Naive thymus-derived CD4-positive, alpha-beta T cell (primary cell): ENCODE results near the gene SEH1L. TPM values are rescaled to one million over a fixed set of nuclear protein-coding genes. Genes with fewer than 3 reads are reported as not detected.
A peak's percentile ranks its signal among the peaks of the same experiment; 100 is the strongest.

Source experiments
- ATAC-seq: fragments of 150-1000 bp; cut with Tn5 transposase; 2 replicates; pipeline ENCODE4 v1.10.0; 2021; ENCODE audit warnings: mild to moderate bottlenecking, moderate library complexity
- CTCF ChIA-PET: fragments of 350-600 bp; sonication (Branson Sonifier 250); formaldehyde crosslinking; loops from one replicate; lab custom pipeline; 2021; ENCODE audit warnings: antibody characterized with exemption; lab: Charles Lee
- POLR2A ChIA-PET: fragments of 350-600 bp; sonication (Branson Sonifier 250); formaldehyde crosslinking; loops from one replicate; lab custom pipeline; 2021; ENCODE audit warnings: antibody characterized with exemption, inconsistent platforms; lab: Charles Lee
- DNase-seq, 9 donors: peaks; one replicate each; pipeline versions ENCODE4 v3.0.0 to v3.0.0-alpha.2; 2020 to 2022; ENCODE audit warnings: mixed read lengths in 1 of 9
- H3K27ac ChIP-seq: one replicate; pipeline ENCODE4 v1.7.0; 2013; ENCODE audit warnings: mild to moderate bottlenecking, low read depth, low read length, moderate library complexity
- H3K27me3 ChIP-seq, 2 donors: one replicate each; pipeline ENCODE4 v1.7.0; 2013; ENCODE audit warnings: low read length in 2 of 2, mild to moderate bottlenecking in 2 of 2, moderate library complexity in 2 of 2; ENCODE audit not compliant: control insufficient read depth in 2 of 2, insufficient read depth in 2 of 2
- H3K36me3 ChIP-seq, 3 experiments: 1 replicate in 2 of 3; 2 replicates in 1 of 3; pipeline ENCODE4 v1.7.0; 2013; ENCODE audit warnings: low read length in 3 of 3, mild to moderate bottlenecking in 3 of 3, moderate library complexity in 1 of 3; ENCODE audit not compliant: insufficient read depth in 3 of 3, control insufficient read depth in 2 of 3
- H3K4me1 ChIP-seq, 2 donors: one replicate each; pipeline ENCODE4 v1.7.0; 2013; ENCODE audit warnings: low read length in 2 of 2, mild to moderate bottlenecking in 2 of 2, moderate library complexity in 1 of 2; ENCODE audit not compliant: control insufficient read depth in 2 of 2, insufficient read depth in 2 of 2
- H3K4me3 ChIP-seq: 2 replicates; pipeline ENCODE4 v1.7.0; 2013; ENCODE audit warnings: mild to moderate bottlenecking, low read length
- H3K9me3 ChIP-seq, 3 experiments: 1 replicate in 2 of 3; 2 replicates in 1 of 3; pipeline ENCODE4 v1.7.0; 2013; ENCODE audit warnings: low read length in 3 of 3; ENCODE audit not compliant: control insufficient read depth in 2 of 3
- H3K27ac Mint-ChIP-seq, 9 donors: one replicate each; pipeline ENCODE4 v1.8.0; 2020 to 2022; ENCODE audit warnings: mixed read lengths in 9 of 9, mild to moderate bottlenecking in 8 of 9, moderate library complexity in 5 of 9, inconsistent platforms in 2 of 9
- H3K27me3 Mint-ChIP-seq, 5 donors: one replicate each; pipeline ENCODE4 v1.8.0; 2021 to 2022; ENCODE audit warnings: mixed read lengths in 5 of 5, mild to moderate bottlenecking in 1 of 5
- H3K36me3 Mint-ChIP-seq, 5 donors: one replicate each; pipeline ENCODE4 v1.8.0; 2020 to 2022; ENCODE audit warnings: mixed read lengths in 5 of 5, mild to moderate bottlenecking in 3 of 5, inconsistent platforms in 1 of 5
- H3K4me1 Mint-ChIP-seq, 7 donors: one replicate each; pipeline ENCODE4 v1.8.0; 2020 to 2022; ENCODE audit warnings: mixed read lengths in 7 of 7, mild to moderate bottlenecking in 3 of 7, inconsistent platforms in 1 of 7
- H3K4me3 Mint-ChIP-seq, 10 donors: one replicate each; pipeline ENCODE4 v1.8.0; 2020 to 2022; ENCODE audit warnings: mild to moderate bottlenecking in 10 of 10, mixed read lengths in 10 of 10, moderate library complexity in 6 of 10, inconsistent platforms in 2 of 10
- H3K9me3 Mint-ChIP-seq, 11 donors: one replicate each; pipeline ENCODE4 v1.8.0; 2020 to 2022; ENCODE audit warnings: mixed read lengths in 11 of 11, mild to moderate bottlenecking in 4 of 11, inconsistent platforms in 1 of 11, moderate library complexity in 1 of 11
- intact Hi-C, 2 donors: fragments of 100-400 bp; cut with micrococcal nuclease; formaldehyde crosslinking; loops; one replicate each; pipeline ENCODE4 v1.15.1; 2023
- polyA plus RNA-seq, 2 donors: library from polyadenylated mRNA; unstranded; fragments of 300-500 nt; fragmentation: Illumina TruSeq; gene quantifications; one replicate each; pipeline ENCODE4 v1.2.3, GENCODE V29; 2021
- total RNA-seq, 6 experiments: library from RNA in 5 of 6; stranded (reverse) in 5 of 6; gene quantifications; 1 replicate in 5 of 6; 2 replicates in 1 of 6; pipeline ENCODE4 v1.2.3 and lab custom pipeline; 2021 to 2026

The SEH1L gene
- total and polyA plus RNA-seq, 7 experiments from 2014 or later, result 28.4 to 54.2 (median 34.1) TPM

GRCh38 chr18:12948050-12948804 is 416 bp downstream of the SEH1L start:
- POLR2A ChIA-PET, result interaction anchor here (0.7 to 2.1 kb wide), 12 partner anchors 9 to 1040 kb away, joined by 3 to 16 read pairs (median 4); partner anchors contain the start of genes AFG3L2, CEP192, CEP76 and MPPE1
- Histone ChIP-seq H3K9me3 (no peaks in the 10 kb centered on the region), H3K36me3 (peaks cover 0 to 4% (median 0%) of the 10 kb centered on the region in 3 experiments), H3K27ac (peak overlapping the region; percentile 92), H3K4me3 (peak overlapping the region; percentile 78), H3K4me1 (peaks cover 13 to 15% of the 10 kb centered on the region in 2 donors), H3K27me3 (no peaks in the 10 kb centered on the region)
- CTCF ChIA-PET, result interaction anchor here (1.0 kb wide), 1 partner anchor 557 kb away, joined by 3 read pairs; no protein-coding TSS in a partner anchor
- H3K36me3 Mint-ChIP-seq, result peaks cover 0 to 27% (median 4%) of the 10 kb centered on the region in 5 donors
- ATAC-seq (peak; percentile 84), DNase-seq (peak; percentile 96 to 99 (median 98))
- intact Hi-C loops, result loop anchor here (1.0 to 5.0 kb wide), 5 partner anchors 44 to 778 kb away; partner anchors contain the start of genes CEP76 (in 1 of the 2), FAM210A (in 1 of the 2) and RNMT (in 1 of the 2)
- peaks cover 0 to 11% (median 0%) of the 10 kb centered on the region in 11 donors for H3K9me3 Mint-ChIP-seq
- no peaks in the 10 kb centered on the region for H3K27me3 Mint-ChIP-seq
- H3K4me1 Mint-ChIP-seq, result peaks cover 16 to 58% (median 47%) of the 10 kb centered on the region in 7 donors
- H3K4me3 Mint-ChIP-seq, result peak overlapping the region; percentile 89 to 97 (median 92)
- peak overlapping the region; percentile 93 to 99 (median 96) for H3K27ac Mint-ChIP-seq

- H3K27ac Mint-ChIP-seq, result no peak overlapping the region
- no peak overlapping the region for H3K27ac ChIP-seq
- H3K27me3 ChIP-seq, result no peaks in the 10 kb centered on the region
- peaks cover 0 to 23% (median 9%) of the 10 kb centered on the region in 3 experiments for H3K36me3 ChIP-seq
- H3K27me3 Mint-ChIP-seq, result no peaks in the 10 kb centered on the region
- no peak overlapping the region for H3K4me3 Mint-ChIP-seq
- intact Hi-C loops, result no loop called here
- H3K4me3 ChIP-seq, result no peak overlapping the region
- no peaks in the 10 kb centered on the region for H3K9me3 ChIP-seq
- DNase-seq, result no peak
- CTCF ChIA-PET, result no interaction called here
- POLR2A ChIA-PET, result interaction anchor here (1.0 kb wide), 1 partner anchor 10 kb away, joined by 3 read pairs; the partner anchor contains the start of gene SEH1L
- no peak for ATAC-seq
- H3K4me1 ChIP-seq, result no peaks in the 10 kb centered on the region
- H3K36me3 Mint-ChIP-seq, result peaks cover 4 to 40% (median 30%) of the 10 kb centered on the region in 5 donors
- H3K4me1 Mint-ChIP-seq, result peaks cover 12 to 25% (median 20%) of the 10 kb centered on the region in 7 donors
- H3K9me3 Mint-ChIP-seq, result no peaks in the 10 kb centered on the region
Observed at GRCh38 chr18:12958478-12958877, 10.7 kb downstream of the SEH1L start.

DNA sequence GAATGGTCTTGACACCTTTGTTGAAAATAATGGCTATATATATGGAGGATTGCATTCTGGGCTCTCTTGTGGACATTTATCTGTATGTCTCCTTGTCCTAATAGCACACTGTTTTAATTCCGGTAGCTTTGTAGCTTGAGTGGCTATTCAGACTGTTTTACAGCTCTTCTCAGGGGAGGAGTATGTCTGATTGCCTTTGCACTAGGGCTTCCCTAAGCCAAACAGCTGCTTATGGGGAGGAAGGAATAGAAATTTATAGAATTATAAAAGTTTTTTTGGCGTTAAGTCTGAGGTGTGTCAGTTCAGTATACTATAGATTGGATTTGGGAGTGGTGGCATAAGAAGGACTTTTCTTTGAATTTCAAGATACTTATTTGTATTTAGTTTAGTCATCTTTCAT is 12.6 kb downstream of the SEH1L start:
- no peaks in the 10 kb centered on the region for H3K4me1 ChIP-seq
- H3K27me3 ChIP-seq, result no peaks in the 10 kb centered on the region
- Mint-ChIP-seq H3K27me3 (no peaks in the 10 kb centered on the region), H3K4me1 (peaks cover 11 to 24% (median 16%) of the 10 kb centered on the region in 7 donors), H3K36me3 (peaks cover 4 to 46% (median 31%) of the 10 kb centered on the region in 5 donors), H3K27ac (no peak overlapping the region), H3K4me3 (no peak overlapping the region), H3K9me3 (no peaks in the 10 kb centered on the region)
- ChIA-PET CTCF (no interaction called here), POLR2A (no interaction called here)
- no peaks in the 10 kb centered on the region for H3K9me3 ChIP-seq
- H3K27ac ChIP-seq, result no peak overlapping the region
- intact Hi-C loops, result no loop called here
- no peak for DNase-seq
- ATAC-seq, result no peak
- H3K36me3 ChIP-seq, result peaks cover 0 to 23% (median 6%) of the 10 kb centered on the region in 3 experiments
- H3K4me3 ChIP-seq, result no peak overlapping the region

DNA sequence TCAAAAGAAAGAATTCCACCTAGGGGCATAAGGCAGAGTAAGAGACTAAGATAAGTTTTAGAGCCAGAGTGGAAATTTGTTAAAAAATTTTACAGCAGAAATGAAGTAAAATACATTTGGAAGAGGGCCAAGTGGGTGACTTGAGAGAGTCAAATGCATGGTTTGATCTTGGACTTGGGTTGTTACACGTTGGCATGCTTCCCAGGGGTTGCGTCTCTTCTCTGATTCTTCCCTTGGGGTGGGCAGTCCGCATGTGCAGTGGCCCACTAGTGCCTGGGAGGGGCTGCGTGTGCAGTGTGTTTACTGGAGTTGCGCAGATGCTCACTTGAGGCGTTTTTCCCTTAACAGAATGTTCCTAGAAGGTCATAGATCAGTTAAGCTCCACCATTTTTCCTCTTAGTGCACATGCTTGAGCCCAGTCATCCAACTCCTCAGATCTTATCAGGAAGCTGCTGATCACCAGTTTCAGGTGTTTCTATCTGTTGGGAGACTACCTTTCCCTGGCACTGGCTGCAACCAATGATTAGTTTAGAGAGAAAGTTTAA is 13.1 kb downstream of the SEH1L start:
- no peak overlapping the region for H3K27ac ChIP-seq
- H3K4me3 ChIP-seq, result no peak overlapping the region
- no peaks in the 10 kb centered on the region for H3K9me3 ChIP-seq
- Mint-ChIP-seq H3K27me3 (no peaks in the 10 kb centered on the region), H3K9me3 (no peaks in the 10 kb centered on the region), H3K36me3 (peaks cover 4 to 48% (median 33%) of the 10 kb centered on the region in 5 donors), H3K4me3 (no peak overlapping the region), H3K27ac (peak overlapping the region in 1 of 9 donors; percentile 60), H3K4me1 (peaks cover 11 to 24% (median 16%) of the 10 kb centered on the region in 7 donors)
- CTCF ChIA-PET, result no interaction called here
- no peaks in the 10 kb centered on the region for H3K4me1 ChIP-seq
- POLR2A ChIA-PET, result no interaction called here
- intact Hi-C loops, result no loop called here
- peaks cover 0 to 20% (median 6%) of the 10 kb centered on the region in 3 experiments for H3K36me3 ChIP-seq
- no peaks in the 10 kb centered on the region for H3K27me3 ChIP-seq
- no peak for ATAC-seq
- DNase-seq, result no peak

DNA sequence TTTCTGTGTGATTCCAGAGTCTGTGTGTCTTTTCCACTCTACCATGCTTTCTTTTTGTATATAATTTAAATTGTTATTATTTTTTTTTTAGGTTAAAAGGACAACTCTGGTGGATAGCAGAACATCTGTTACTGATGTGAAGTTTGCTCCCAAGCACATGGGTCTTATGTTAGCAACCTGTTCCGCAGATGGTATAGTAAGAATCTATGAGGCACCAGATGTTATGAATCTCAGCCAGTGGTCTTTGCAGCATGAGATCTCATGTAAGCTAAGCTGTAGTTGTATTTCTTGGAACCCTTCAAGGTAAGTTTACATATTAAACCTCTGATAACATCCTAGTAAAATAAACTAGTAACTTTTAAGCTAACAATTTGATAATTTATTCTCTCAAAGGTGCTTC is 15.3 kb downstream of the SEH1L start:
- no peak overlapping the region for H3K27ac Mint-ChIP-seq
- DNase-seq (no peak), ATAC-seq (no peak)
- no peak overlapping the region for H3K27ac ChIP-seq
- peaks cover 11 to 30% (median 18%) of the 10 kb centered on the region in 7 donors for H3K4me1 Mint-ChIP-seq
- ChIA-PET POLR2A (no interaction called here), CTCF (interaction anchor here (0.7 kb wide), 1 partner anchor 35 kb away, joined by 3 read pairs; no protein-coding TSS in a partner anchor)
- H3K36me3 ChIP-seq, result peaks cover 0 to 23% (median 8%) of the 10 kb centered on the region in 3 experiments
- no peaks in the 10 kb centered on the region for H3K9me3 Mint-ChIP-seq
- no peaks in the 10 kb centered on the region for H3K27me3 ChIP-seq
- H3K27me3 Mint-ChIP-seq, result no peaks in the 10 kb centered on the region
- no peak overlapping the region for H3K4me3 Mint-ChIP-seq
- peaks cover 6 to 54% (median 37%) of the 10 kb centered on the region in 5 donors for H3K36me3 Mint-ChIP-seq
- no peaks in the 10 kb centered on the region for H3K4me1 ChIP-seq
- no peaks in the 10 kb centered on the region for H3K9me3 ChIP-seq
- intact Hi-C loops, result no loop called here
- H3K4me3 ChIP-seq, result no peak overlapping the region

DNA sequence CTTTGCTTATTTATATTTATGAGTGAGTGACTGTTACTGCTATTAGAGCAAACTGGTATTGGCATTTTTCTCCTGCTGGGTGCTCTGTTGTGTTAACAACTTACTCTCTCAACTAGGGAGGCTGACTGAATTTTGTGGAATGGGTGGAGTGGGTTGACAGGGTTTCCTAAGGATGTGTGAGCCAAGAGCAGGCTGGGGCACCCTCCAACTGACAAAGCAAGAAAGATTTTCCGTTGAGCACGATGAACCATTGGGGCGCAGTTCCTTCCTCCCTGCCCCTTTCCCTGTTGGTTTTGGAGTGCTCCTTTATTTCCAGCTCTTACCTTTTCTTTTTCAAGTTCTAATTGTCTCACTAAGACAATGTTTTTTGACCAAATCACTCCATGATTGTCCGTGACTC is 20.3 kb downstream of the SEH1L start:
- Mint-ChIP-seq H3K27ac (peak overlapping the region in 2 of 9 donors; percentile 19 to 42), H3K4me3 (no peak overlapping the region), H3K4me1 (peaks cover 5 to 20% (median 15%) of the 10 kb centered on the region in 7 donors), H3K9me3 (no peaks in the 10 kb centered on the region), H3K27me3 (no peaks in the 10 kb centered on the region), H3K36me3 (peaks cover 14 to 50% (median 40%) of the 10 kb centered on the region in 5 donors)
- no peak overlapping the region for H3K4me3 ChIP-seq
- ChIA-PET CTCF (no interaction called here), POLR2A (no interaction called here)
- H3K36me3 ChIP-seq, result peaks cover 0 to 41% (median 2%) of the 10 kb centered on the region in 3 experiments
- no peaks in the 10 kb centered on the region for H3K27me3 ChIP-seq
- no peaks in the 10 kb centered on the region for H3K4me1 ChIP-seq
- intact Hi-C loops, result no loop called here
- no peaks in the 10 kb centered on the region for H3K9me3 ChIP-seq
- DNase-seq, result no peak
- no peak overlapping the region for H3K27ac ChIP-seq
- no peak for ATAC-seq
